K562 (cell line): ENCODE measurements around the gene ZFP92. TPM values are rescaled to one million over a fixed set of nuclear protein-coding genes. Genes with fewer than 3 reads are reported as not detected.

ENCODE experiments used
- BMI1 ChIP-seq: fragments of 150-350 bp; IDR thresholded peaks from 2 replicates; pipeline ENCODE4 v1.6.1; 2014; ENCODE audit warnings: low read length
- CBX3 ChIP-seq, 2 experiments: IDR thresholded peaks; 1 replicate in 1 of 2; 2 replicates in 1 of 2; pipeline ENCODE4 v1.6.1; 2012; ENCODE audit warnings: inconsistent platforms in 2 of 2, low read length in 2 of 2, borderline replicate concordance in 1 of 2, control low read depth in 1 of 2
- CTCF ChIP-seq, 3 experiments: IDR thresholded peaks in 2 of 3; conservative IDR thresholded peaks in 1 of 3; 2 replicates each; pipeline ENCODE4 v1.5.1; 2011 to 2012; ENCODE audit warnings: low read length in 3 of 3, mild to moderate bottlenecking in 3 of 3, control low read depth in 2 of 3, improper control_type of control experiment in 1 of 3, inconsistent platforms in 1 of 3, low read depth in 1 of 3, mixed read lengths in 1 of 3, moderate library complexity in 1 of 3; ENCODE audit not compliant: insufficient read depth in 2 of 3
- KDM1A ChIP-seq, 2 experiments: fragments of 450-650 bp; IDR thresholded peaks; 2 replicates each; pipeline ENCODE4 v1.6.1; 2016; ENCODE audit warnings: mild to moderate bottlenecking in 2 of 2
- MAZ ChIP-seq, 2 experiments: fragments of 450-650 bp in 1 of 2; sonication (generic) in 1 of 2; formaldehyde crosslinking; IDR thresholded peaks in 1 of 2; conservative IDR thresholded peaks in 1 of 2; 2 replicates each; pipeline versions ENCODE4 v1.4.0 to v1.5.0; 2020; ENCODE audit warnings: mild to moderate bottlenecking in 1 of 2, missing genetic modification reagents in 1 of 2
- NR2F6 ChIP-seq: fragments of 450-650 bp; formaldehyde crosslinking; IDR thresholded peaks from 2 replicates; pipeline ENCODE4 v1.4.0; 2020; ENCODE audit warnings: mild to moderate bottlenecking
- PBX2 ChIP-seq, 2 experiments: IDR thresholded peaks in 1 of 2; conservative IDR thresholded peaks in 1 of 2; 2 replicates each; pipeline ENCODE4 v1.6.1; 2016; ENCODE audit warnings: low read depth in 2 of 2, mild to moderate bottlenecking in 1 of 2, missing compliant biosample characterization in 1 of 2, missing genetic modification characterization in 1 of 2, moderate library complexity in 1 of 2
- PHF8 ChIP-seq: fragments of 200-600 bp; sonication (generic); IDR thresholded peaks from 2 replicates; pipeline ENCODE4 v1.6.1; 2012; ENCODE audit warnings: mixed run types, mild to moderate bottlenecking, inconsistent platforms, low read length, moderate library complexity, borderline replicate concordance
- REST ChIP-seq, 2 experiments: fragments of 450-650 bp; formaldehyde crosslinking in 1 of 2; IDR thresholded peaks; 2 replicates each; pipeline versions ENCODE4 v1.4.0 to v1.6.1; 2014 to 2020; ENCODE audit warnings: mild to moderate bottlenecking in 2 of 2, borderline replicate concordance in 1 of 2, low read depth in 1 of 2
- ZNF408 ChIP-seq: fragments of 250-450 bp; sonication (Bioruptor Pico); IDR thresholded peaks from 2 replicates; pipeline ENCODE4 v1.4.0; 2020; ENCODE audit warnings: low read depth, mild to moderate bottlenecking, moderate library complexity
- ZNF76 ChIP-seq: fragments of 250-450 bp; sonication (Bioruptor Pico); IDR thresholded peaks from 2 replicates; pipeline ENCODE4 v1.4.0; 2020; ENCODE audit warnings: mild to moderate bottlenecking, moderate library complexity, borderline replicate concordance
- polyA plus RNA-seq, 8 experiments: library from polyadenylated mRNA; depleted of rRNA in 4 of 8; stranded (reverse) in 5 of 8; unstranded in 3 of 8; fragments of >200 nt; fragmentation: Nextera tagmentation in 2 of 8; fragmentation: Illumina TruSeq in 1 of 8; extraction: Ambion mirVana in 2 of 8; extraction: Trizol in 1 of 8; gene quantifications; 2 replicates each; pipeline versions ENCODE4 v1.2.1 to v1.2.3, GENCODE V29; 2011 to 2014; ENCODE audit warnings: inconsistent platforms in 1 of 8, missing spikeins in 1 of 8
- total RNA-seq, 7 experiments: library from RNA; depleted of rRNA in 6 of 7; stranded (reverse); fragments of >200 nt in 6 of 7; fragmentation: Illumina TruSeq in 2 of 7; extraction: Trizol in 2 of 7; gene quantifications; 2 replicates each; pipeline versions ENCODE4 v1.2.1 to v1.2.3, GENCODE V29; 2011 to 2021; ENCODE audit warnings: low replicate concordance in 1 of 7

The ZFP92 gene
- total and polyA plus RNA-seq, 9 of the 15 experiments (the other 6 are each of a cell fraction or from before 2014, with no cell fraction given): 0.32 to 3.3 (median 1.8) TPM

- TF ChIP-seq REST (IDR thresholded peaks at IDR 0.05; ENCODE audit: borderline replicate concordance): peak; percentile 51; the same call in 1 of the 2 replicates
- no peak for TF ChIP-seq REST (CRISPR knock-in tag; IDR thresholded peaks at IDR 0.05; ENCODE audit: low read depth)
- no peak for TF ChIP-seq ZNF408 (CRISPR knock-in tag)
- no peak for TF ChIP-seq BMI1
- no peak for TF ChIP-seq PHF8
- no peak for TF ChIP-seq PBX2 (CRISPR knock-in tag; IDR thresholded peaks at IDR 0.05; ENCODE audit: low read depth)
- no peak for TF ChIP-seq PBX2 (tag; conservative IDR thresholded peaks at IDR 0.05; ENCODE audit: low read depth)
- TF ChIP-seq NR2F6 (CRISPR knock-in tag): no peak
- TF ChIP-seq ZNF76 (CRISPR knock-in tag): no peak
- 0 out of 3 replicates have a peak, but pooled peaks of 1 of the 2 experiments have one; percentile 65 for TF ChIP-seq CBX3 (IDR thresholded peaks at IDR 0.05; ENCODE audit: borderline replicate concordance in 1 of 2, low read length in 2 of 2)
- peak; percentile 99 to 100 (median 100) for TF ChIP-seq CTCF (IDR thresholded peaks at IDR 0.05 in 2 of 3, conservative IDR thresholded peaks at IDR 0.05 in 1 of 3; ENCODE audit: insufficient read depth in 2 of 3, low read depth in 1 of 3, low read length in 3 of 3)
- TF ChIP-seq KDM1A (IDR thresholded peaks at IDR 0.05): no peak
- peak in 1 of 2 experiments; percentile 70; a peak in 2 of 4 replicates for TF ChIP-seq MAZ (CRISPR knock-in tag; conservative IDR thresholded peaks at IDR 0.05 in 1 of 2, IDR thresholded peaks at IDR 0.05 in 1 of 2)
These were observed 10.8 kb upstream of the ZFP92 start (continued) for GRCh38 chrX:153400146-153401132.
